HG03135 (cell line): Measurements from ENCODE around the gene NPLOC4.
"Not testable (repeated sequence)": the region's sequence is repeated elsewhere in the genome, so short reads cannot be mapped to it uniquely, and the experiment has no call there.

Experiments
- ATAC-seq: cut with Tn5 transposase; IDR thresholded peaks from one replicate; pipeline ENCODE4 v1.9.1; 2021; ENCODE audit warnings: mild to moderate bottlenecking, moderate library complexity; ENCODE audit not compliant: unreplicated experiment

NPLOC4 gene

GRCh38 chr17:81636505-81637288, at the start of gene NPLOC4, which contains the start of gene TSPAN10:
NPLOC4 (minus strand) TSS chr17:81637112; CDS start chr17:81636930, 182 bp downstream.
TSPAN10 (plus strand) TSS chr17:81637196; CDS start chr17:81642413, 5,217 bp downstream.
- peak; percentile 73 for ATAC-seq

- ATAC-seq: no peak
These were observed 49.7 kb upstream of the NPLOC4 start for GRCh38 chr17:81686614-81687013.

- no peak for ATAC-seq
These were observed 48.2 kb upstream of the NPLOC4 start for GRCh38 chr17:81685108-81685507.

GRCh38 chr17:81684442-81684911, 47.6 kb upstream of the NPLOC4 start:
- ATAC-seq: no peak

GRCh38 chr17:81683584-81684441, 46.9 kb upstream of the NPLOC4 start, which contains the start of the genes ARL16 and HGS:
ARL16 (minus strand) TSS chr17:81683797; CDS start chr17:81683753, 44 bp downstream.
HGS (plus strand) TSS chr17:81684011; CDS start chr17:81684067, 56 bp downstream.
- peak; percentile 89 for ATAC-seq

GRCh38 chr17:81683208-81683583, 46.3 kb upstream of the NPLOC4 start:
- ATAC-seq: peak; percentile 5

GRCh38 chr17:81682565-81683207, 45.8 kb upstream of the NPLOC4 start:
- ATAC-seq: no peak

GRCh38 chr17:81681672-81682071, 44.8 kb upstream of the NPLOC4 start:
- no peak for ATAC-seq

GRCh38 chr17:81680150-81680549, 43.2 kb upstream of the NPLOC4 start:
- ATAC-seq: no peak

- ATAC-seq: no peak
These were observed 40.0 kb upstream of the NPLOC4 start for GRCh38 chr17:81676906-81677305.

- ATAC-seq: not testable (repeated sequence)
These were observed 38.8 kb upstream of the NPLOC4 start for GRCh38 chr17:81675515-81676221.

GRCh38 chr17:81673561-81674258, 36.8 kb upstream of the NPLOC4 start:
- ATAC-seq: no peak

- no peak for ATAC-seq
These were observed 36.0 kb upstream of the NPLOC4 start for GRCh38 chr17:81672954-81673353.

GRCh38 chr17:81672504-81672903, 35.6 kb upstream of the NPLOC4 start:
- no peak for ATAC-seq

- no peak for ATAC-seq
These were observed 30.8 kb upstream of the NPLOC4 start for GRCh38 chr17:81667754-81668153.

GRCh38 chr17:81666342-81667191, 29.7 kb upstream of the NPLOC4 start, which contains the start of the genes CCDC137 and OXLD1:
CCDC137 (plus strand) TSS chr17:81666737; CDS start chr17:81666767, 30 bp downstream.
OXLD1 (minus strand) TSS chr17:81666605; CDS start chr17:81666577, 28 bp downstream.
- ATAC-seq: peak; percentile 88

GRCh38 chr17:81666092-81666341, 29.1 kb upstream of the NPLOC4 start:
- no peak for ATAC-seq

- ATAC-seq: peak; percentile 17
These were observed 28.5 kb upstream of the NPLOC4 start for GRCh38 chr17:81665205-81666091.
